Neuronal stem cell (in vitro differentiated cells): ENCODE data around the gene ADGRL3.

Experiments used
- DNase-seq: peaks from one replicate; pipeline ENCODE4 v3.0.0-alpha.2; 2013; ENCODE audit warnings: low spot score
- H2AFZ ChIP-seq: one replicate; pipeline ENCODE4 v1.6.1; 2013; ENCODE audit warnings: mild to moderate bottlenecking, low read length, inconsistent platforms
- H2AK5ac ChIP-seq: 2 replicates; pipeline ENCODE4 v1.6.1; 2013; ENCODE audit warnings: low read depth, mild to moderate bottlenecking, inconsistent platforms, low read length, moderate library complexity, mixed read lengths
- H2BK120ac ChIP-seq: 2 replicates; pipeline ENCODE4 v1.6.1; 2013; ENCODE audit warnings: low read depth, mild to moderate bottlenecking, inconsistent platforms, low read length, moderate library complexity, mixed read lengths
- H2BK12ac ChIP-seq: one replicate; pipeline ENCODE4 v1.6.1; 2013; ENCODE audit warnings: low read length, inconsistent platforms
- H2BK15ac ChIP-seq: 2 replicates; pipeline ENCODE4 v1.6.1; 2013; ENCODE audit warnings: mild to moderate bottlenecking, low read length, inconsistent platforms, mixed read lengths
- H2BK5ac ChIP-seq: one replicate; pipeline ENCODE4 v1.6.1; 2013; ENCODE audit warnings: inconsistent platforms, mild to moderate bottlenecking, low read length, moderate library complexity
- H3K14ac ChIP-seq: one replicate; pipeline ENCODE4 v1.6.1; 2013; ENCODE audit warnings: low read length, inconsistent platforms
- H3K18ac ChIP-seq: 2 replicates; pipeline ENCODE4 v1.6.1; 2013; ENCODE audit warnings: low read length, inconsistent platforms
- H3K23ac ChIP-seq: 2 replicates; pipeline ENCODE4 v1.6.1; 2013; ENCODE audit warnings: low read depth, mild to moderate bottlenecking, mixed read lengths, low read length, inconsistent platforms; ENCODE audit not compliant: poor library complexity
- H3K27ac ChIP-seq: replicated peaks from 3 replicates; pipeline ENCODE4 v1.5.1; 2013; ENCODE audit warnings: low read length, inconsistent platforms
- H3K27me3 ChIP-seq, 3 experiments: 2 replicates each; pipeline ENCODE4 v1.6.1; 2013; ENCODE audit warnings: low read length in 3 of 3, mild to moderate bottlenecking in 2 of 3, inconsistent platforms in 1 of 3, low read depth in 1 of 3, mixed read lengths in 1 of 3, moderate library complexity in 1 of 3; ENCODE audit not compliant: control insufficient read depth in 3 of 3, insufficient read depth in 3 of 3
- H3K36me3 ChIP-seq, 2 donors: replicated peaks in 1 of 2; 2 replicates each; pipeline ENCODE4 v1.6.1; 2013; ENCODE audit warnings: low read length in 2 of 2; ENCODE audit not compliant: control insufficient read depth in 2 of 2, insufficient read depth in 2 of 2
- H3K4ac ChIP-seq: 2 replicates; pipeline ENCODE4 v1.6.1; 2013; ENCODE audit warnings: inconsistent platforms, mild to moderate bottlenecking, low read length, moderate library complexity
- H3K4me1 ChIP-seq, 2 donors: 1 replicate in 1 of 2; 2 replicates in 1 of 2; pipeline ENCODE4 v1.6.1; 2013; ENCODE audit warnings: low read length in 2 of 2, low read depth in 1 of 2; ENCODE audit not compliant: control insufficient read depth in 2 of 2, insufficient read depth in 1 of 2
- H3K4me2 ChIP-seq: one replicate; pipeline ENCODE4 v1.6.1; 2013; ENCODE audit warnings: mild to moderate bottlenecking, low read length, inconsistent platforms; ENCODE audit not compliant: insufficient read depth, poor library complexity, severe bottlenecking
- H3K4me3 ChIP-seq, 2 donors: 2 replicates each; pipeline ENCODE4 v1.5.1; 2013; ENCODE audit warnings: low read length in 2 of 2, mild to moderate bottlenecking in 2 of 2, inconsistent platforms in 1 of 2, moderate library complexity in 1 of 2
- H3K79me1 ChIP-seq: one replicate; pipeline ENCODE4 v1.6.1; 2013; ENCODE audit warnings: low read depth, mild to moderate bottlenecking, inconsistent platforms, low read length, moderate library complexity
- H3K9ac ChIP-seq: one replicate; pipeline ENCODE4 v1.6.1; 2013; ENCODE audit warnings: mild to moderate bottlenecking, low read depth, low read length, inconsistent platforms; ENCODE audit not compliant: poor library complexity
- H3K9me3 ChIP-seq, 2 donors: replicated peaks in 1 of 2; 2 replicates each; pipeline versions ENCODE3 to v1.6.1; 2013; ENCODE audit warnings: low read length in 2 of 2, mild to moderate bottlenecking in 2 of 2, inconsistent platforms in 1 of 2, low read depth in 1 of 2, mixed read lengths in 1 of 2, moderate library complexity in 1 of 2; ENCODE audit not compliant: control insufficient read depth in 2 of 2, insufficient read depth in 1 of 2
- H4K8ac ChIP-seq: one replicate; pipeline ENCODE4 v1.6.1; 2013; ENCODE audit warnings: low read depth, mild to moderate bottlenecking, inconsistent platforms, low read length, moderate library complexity
- H4K91ac ChIP-seq: one replicate; pipeline ENCODE4 v1.6.1; 2013; ENCODE audit warnings: low read length, low read depth, mild to moderate bottlenecking, inconsistent platforms; ENCODE audit not compliant: poor library complexity
- WGBS, 2 donors: extraction: QIAGEN DNeasy Blood & Tissue Kit; methylation state at CpG; one replicate each; pipeline ENCODE4 v1.1.7; 2013; ENCODE audit warnings: missing lambda C conversion rate in 2 of 2, mixed read lengths in 1 of 2; ENCODE audit not compliant: insufficient read length in 2 of 2, insufficient replicate concordance in 1 of 2; ENCODE audit errors: extremely low coverage in 2 of 2; 5-methylcytosine and 5-hydroxymethylcytosine counted together

Gene ADGRL3

GRCh38 chr4:61408861-61409260 is 208.7 kb downstream of the ADGRL3 start:
- no peak overlapping the region for H3K4me2 ChIP-seq
- H3K14ac ChIP-seq, result no peak overlapping the region
- no peak overlapping the region for H3K4ac ChIP-seq
- H2AK5ac ChIP-seq, result no peak overlapping the region
- no peak overlapping the region for H2BK5ac ChIP-seq
- H2AFZ ChIP-seq, result no peak overlapping the region
- H3K4me1 ChIP-seq, result peaks cover 0 to 11% of the 10 kb centered on the region in 2 donors
- no peak overlapping the region for H3K18ac ChIP-seq
- no peaks in the 10 kb centered on the region for H3K36me3 ChIP-seq
- no peaks in the 10 kb centered on the region for H3K9me3 ChIP-seq
- no peaks in the 10 kb centered on the region for H3K79me1 ChIP-seq
- H3K27ac ChIP-seq, result no peak overlapping the region
- H4K91ac ChIP-seq, result no peak overlapping the region
- H4K8ac ChIP-seq, result no peak overlapping the region
- H3K23ac ChIP-seq, result no peak overlapping the region
- H3K27me3 ChIP-seq, result no peaks in the 10 kb centered on the region
- no peak overlapping the region for H3K9ac ChIP-seq
- no peak overlapping the region for H2BK15ac ChIP-seq
- H2BK120ac ChIP-seq, result no peak overlapping the region
- DNase-seq, result no peak
- no peak overlapping the region for H2BK12ac ChIP-seq
- no peak overlapping the region for H3K4me3 ChIP-seq

- no peaks in the 10 kb centered on the region for H3K36me3 ChIP-seq
- WGBS, 2 donors, result no CpG with 5 or more reads among the region's 1 CpG
These were observed 211.1 kb downstream of the ADGRL3 start for GRCh38 chr4:61411241-61411640.

GRCh38 chr4:61425315-61425714 is 225.2 kb downstream of the ADGRL3 start:
- Histone ChIP-seq H2BK12ac (no peak overlapping the region), H3K23ac (no peak overlapping the region), H3K9me3 (peaks cover 6 to 19% of the 10 kb centered on the region in 2 donors), H3K27ac (no peak overlapping the region), H2AK5ac (no peak overlapping the region), H3K4me2 (no peak overlapping the region), H3K36me3 (peaks cover 6 to 7% of the 10 kb centered on the region in 2 donors), H3K4me1 (no peaks in the 10 kb centered on the region), H2BK120ac (no peak overlapping the region), H3K14ac (no peak overlapping the region), H3K27me3 (no peaks in the 10 kb centered on the region), H3K4me3 (no peak overlapping the region), H3K18ac (no peak overlapping the region), H2BK5ac (no peak overlapping the region), H3K9ac (no peak overlapping the region), H4K91ac (no peak overlapping the region), H3K79me1 (peaks cover 9% of the 10 kb centered on the region), H4K8ac (no peak overlapping the region), H2AFZ (no peak overlapping the region), H2BK15ac (no peak overlapping the region), H3K4ac (no peak overlapping the region)
- DNase-seq, result no peak
- WGBS, 2 donors, result no CpG with 5 or more reads among the region's 4 CpGs

More at GRCh38 chr4:61411241-61411640, 211.1 kb downstream of the ADGRL3 start:
- no peak overlapping the region for H2BK15ac ChIP-seq
- DNase-seq, result no peak
- H3K14ac ChIP-seq, result no peak overlapping the region
- H3K4me1 ChIP-seq, result peaks cover 0 to 11% of the 10 kb centered on the region in 2 donors
- no peak overlapping the region for H2AFZ ChIP-seq
- H2BK12ac ChIP-seq, result no peak overlapping the region
- H3K4me2 ChIP-seq, result no peak overlapping the region
- H4K91ac ChIP-seq, result no peak overlapping the region
- H3K27ac ChIP-seq, result no peak overlapping the region
- no peak overlapping the region for H3K4ac ChIP-seq
- H3K79me1 ChIP-seq, result no peaks in the 10 kb centered on the region
- H2BK120ac ChIP-seq, result no peak overlapping the region
- H3K4me3 ChIP-seq, result no peak overlapping the region
- H3K23ac ChIP-seq, result no peak overlapping the region
- no peak overlapping the region for H2BK5ac ChIP-seq
- no peak overlapping the region for H2AK5ac ChIP-seq
- no peaks in the 10 kb centered on the region for H3K27me3 ChIP-seq
- no peak overlapping the region for H4K8ac ChIP-seq
- no peak overlapping the region for H3K18ac ChIP-seq
- peaks cover 0 to 5% of the 10 kb centered on the region in 2 donors for H3K9me3 ChIP-seq
- H3K9ac ChIP-seq, result no peak overlapping the region

DNA sequence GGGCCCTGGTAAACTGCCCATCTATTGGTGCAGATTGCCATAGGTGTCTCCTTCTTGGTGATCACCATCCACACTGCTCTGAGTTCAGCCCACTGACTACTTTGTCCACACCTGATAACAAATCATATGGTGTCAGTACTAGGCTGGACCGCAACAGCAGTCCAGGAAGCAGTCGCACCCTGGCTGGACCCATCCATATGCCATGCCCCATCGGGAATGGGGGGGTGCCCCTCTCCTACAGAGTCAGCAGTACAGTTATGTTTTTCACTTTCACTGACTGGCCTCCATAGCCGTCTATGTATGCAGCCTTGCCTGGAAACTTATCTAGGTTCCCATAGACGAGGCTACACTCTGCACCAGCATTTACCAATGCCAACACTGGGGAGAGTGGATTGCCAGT is 226.1 kb downstream of the ADGRL3 start:
- Histone ChIP-seq H3K27ac (no peak overlapping the region), H3K36me3 (peaks cover 6 to 7% of the 10 kb centered on the region in 2 donors), H3K14ac (no peak overlapping the region), H2BK15ac (no peak overlapping the region), H2AK5ac (no peak overlapping the region), H2BK120ac (no peak overlapping the region), H3K18ac (no peak overlapping the region), H3K4ac (no peak overlapping the region), H4K91ac (no peak overlapping the region), H3K23ac (no peak overlapping the region), H3K4me2 (no peak overlapping the region), H2AFZ (no peak overlapping the region), H2BK5ac (no peak overlapping the region), H3K27me3 (no peaks in the 10 kb centered on the region), H3K9ac (no peak overlapping the region), H4K8ac (no peak overlapping the region), H2BK12ac (no peak overlapping the region), H3K79me1 (peaks cover 9% of the 10 kb centered on the region), H3K4me1 (no peaks in the 10 kb centered on the region), H3K9me3 (peaks cover 6 to 19% of the 10 kb centered on the region in 2 donors), H3K4me3 (no peak overlapping the region)
- WGBS, 2 donors, result no CpG with 5 or more reads among the region's 5 CpGs
- DNase-seq, result no peak
